Fibroblast of mammary gland (primary cell): ENCODE measurements around the gene SQOR.
A peak's percentile ranks its signal among the peaks of the same experiment; 100 is the strongest.

ENCODE experiments used
- DNase-seq: peaks from one replicate; pipeline ENCODE4 v3.0.0-alpha.2; 2010; ENCODE audit warnings: low read depth
- H3K4me3 ChIP-seq: 2 replicates; pipeline ENCODE4 v1.5.1; 2011; ENCODE audit warnings: low read depth, mild to moderate bottlenecking, low read length, moderate library complexity; ENCODE audit not compliant: control insufficient read depth
- TF ChIP-seq, protein P1 (sequence below): conservative IDR thresholded peaks from 2 replicates; pipeline ENCODE4 v1.5.1; 2011; ENCODE audit warnings: low read depth, low read length, inconsistent platforms; ENCODE audit not compliant: control insufficient read depth, insufficient read depth

SQOR gene

DNA sequence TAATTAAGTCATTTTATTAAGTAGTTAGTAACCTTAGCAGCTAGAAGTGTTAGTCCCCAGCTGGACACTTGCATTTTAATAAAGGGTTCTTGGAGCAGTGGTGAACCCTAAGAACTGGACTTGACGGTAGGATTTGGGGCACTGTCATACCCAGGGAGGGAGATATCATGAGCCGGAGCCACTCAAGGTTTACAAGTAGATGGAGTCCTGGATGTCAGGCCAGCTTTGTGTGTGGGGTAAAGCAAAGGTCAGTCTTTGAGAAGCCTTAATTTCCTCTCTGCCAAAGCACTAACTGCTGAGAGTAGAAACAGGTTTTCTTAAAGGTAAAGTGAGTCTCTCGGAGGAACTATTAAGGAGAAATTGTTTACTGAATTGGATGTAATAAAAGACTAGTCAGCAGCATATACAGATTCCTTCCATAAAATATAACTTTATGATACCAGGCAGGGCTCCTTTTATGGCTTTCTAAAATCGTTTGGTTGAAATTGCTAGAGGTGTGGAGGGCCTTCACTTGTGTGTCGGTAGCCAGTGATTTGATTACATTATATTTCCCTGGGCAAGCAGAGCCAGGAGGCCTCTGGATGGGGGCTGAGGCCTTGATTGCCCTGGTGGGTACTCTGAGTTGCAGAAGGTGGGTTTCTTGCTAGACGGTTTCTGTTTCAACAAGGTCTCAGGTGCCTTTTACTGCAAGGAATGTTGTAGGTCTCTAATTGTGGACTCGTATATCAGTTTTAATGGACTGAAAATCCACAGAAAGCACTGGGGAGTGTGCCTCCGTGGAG, 23.1 kb downstream of the SQOR start:
- TF ChIP-seq, protein P1, sequence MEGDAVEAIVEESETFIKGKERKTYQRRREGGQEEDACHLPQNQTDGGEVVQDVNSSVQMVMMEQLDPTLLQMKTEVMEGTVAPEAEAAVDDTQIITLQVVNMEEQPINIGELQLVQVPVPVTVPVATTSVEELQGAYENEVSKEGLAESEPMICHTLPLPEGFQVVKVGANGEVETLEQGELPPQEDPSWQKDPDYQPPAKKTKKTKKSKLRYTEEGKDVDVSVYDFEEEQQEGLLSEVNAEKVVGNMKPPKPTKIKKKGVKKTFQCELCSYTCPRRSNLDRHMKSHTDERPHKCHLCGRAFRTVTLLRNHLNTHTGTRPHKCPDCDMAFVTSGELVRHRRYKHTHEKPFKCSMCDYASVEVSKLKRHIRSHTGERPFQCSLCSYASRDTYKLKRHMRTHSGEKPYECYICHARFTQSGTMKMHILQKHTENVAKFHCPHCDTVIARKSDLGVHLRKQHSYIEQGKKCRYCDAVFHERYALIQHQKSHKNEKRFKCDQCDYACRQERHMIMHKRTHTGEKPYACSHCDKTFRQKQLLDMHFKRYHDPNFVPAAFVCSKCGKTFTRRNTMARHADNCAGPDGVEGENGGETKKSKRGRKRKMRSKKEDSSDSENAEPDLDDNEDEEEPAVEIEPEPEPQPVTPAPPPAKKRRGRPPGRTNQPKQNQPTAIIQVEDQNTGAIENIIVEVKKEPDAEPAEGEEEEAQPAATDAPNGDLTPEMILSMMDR: no peak
- DNase-seq: no peak
- no peak overlapping the region for H3K4me3 ChIP-seq

GRCh38 chr15:45660231-45660979, 25.6 kb downstream of the SQOR start:
- no peak overlapping the region for H3K4me3 ChIP-seq
- TF ChIP-seq, protein P1: peak; percentile 13
- peak; percentile 57 for DNase-seq

GRCh38 chr15:45662375-45662774, 27.5 kb downstream of the SQOR start:
- H3K4me3 ChIP-seq: no peak overlapping the region
- DNase-seq: no peak
- TF ChIP-seq, protein P1: no peak

- TF ChIP-seq, protein P1: no peak
- DNase-seq: peak; percentile 42
- H3K4me3 ChIP-seq: no peak overlapping the region
These were observed 29.6 kb downstream of the SQOR start for GRCh38 chr15:45664451-45664850.

DNA sequence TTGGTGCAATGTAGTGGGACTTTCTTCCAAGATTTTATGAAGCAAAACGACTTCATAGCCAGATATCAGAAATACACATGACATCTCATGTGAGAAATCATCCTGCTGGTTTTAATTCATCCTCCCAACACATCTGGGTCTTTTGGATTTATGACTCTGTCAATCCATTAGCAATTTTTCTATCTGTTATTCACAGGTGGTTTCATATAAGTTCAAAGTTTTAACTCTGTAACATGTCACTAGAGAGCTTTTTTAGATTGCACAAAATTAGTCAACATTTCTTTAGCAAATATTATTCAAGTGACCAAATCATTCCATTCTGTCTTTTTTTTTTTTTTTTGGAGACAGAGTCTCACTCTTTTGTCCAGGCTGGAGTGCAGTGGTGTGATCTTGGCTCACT, 30.4 kb downstream of the SQOR start:
- TF ChIP-seq, protein P1: no peak
- DNase-seq: no peak
- no peak overlapping the region for H3K4me3 ChIP-seq

- DNase-seq: no peak
- H3K4me3 ChIP-seq: no peak overlapping the region
- TF ChIP-seq, protein P1: peak; percentile 15
These were observed 31.5 kb downstream of the SQOR start for GRCh38 chr15:45666119-45666875.
